IMR-90 (cell line): ENCODE results near the gene EPN2. TPM values are rescaled to one million over a fixed set of nuclear protein-coding genes. Genes with fewer than 3 reads are reported as not detected.

Source experiments
- ATAC-seq: fragments of 200-7000 bp; cut with Tn5 transposase; 2 replicates; pipeline ENCODE4 v1.9.1; 2020; ENCODE audit warnings: low read depth, mild to moderate bottlenecking, moderate library complexity
- BruUV-seq: library from RNA; stranded (reverse); fragments of 400-500 nt; replicated peaks from 2 replicates; lab custom pipeline; 2021; lab: Mats Ljungman, UMichigan
- CTCF ChIA-PET: fragments of 300-600 bp; formaldehyde crosslinking; extraction: SDS; loops from one replicate; lab custom pipeline; 2021; ENCODE audit warnings: antibody characterized with exemption; lab: Yijun Ruan, JAX
- POLR2A ChIA-PET: fragments of 300-600 bp; sonication (Branson Sonifier 250); formaldehyde crosslinking; loops from one replicate; lab custom pipeline; 2022; ENCODE audit warnings: antibody characterized with exemption; ENCODE audit not compliant: unreplicated experiment; lab: Charles Lee
- DNase-seq: peaks from one replicate; pipeline ENCODE4 v3.0.0; 2013
- H2AFZ ChIP-seq: replicated peaks from 2 replicates; pipeline ENCODE3; 2013; ENCODE audit warnings: low read length, mild to moderate bottlenecking; ENCODE audit not compliant: poor library complexity
- H2AK5ac ChIP-seq: 2 replicates; pipeline ENCODE4 v1.6.1; 2013; ENCODE audit warnings: low read depth, low read length, inconsistent platforms
- H2AK9ac ChIP-seq: replicated peaks from 2 replicates; pipeline ENCODE3; 2013; ENCODE audit warnings: mild to moderate bottlenecking, low read depth, low read length, moderate library complexity; ENCODE audit not compliant: poor library complexity
- H2BK120ac ChIP-seq: 2 replicates; pipeline ENCODE4 v1.6.1; 2013; ENCODE audit warnings: low read depth, low read length, inconsistent platforms
- H2BK15ac ChIP-seq: 3 replicates; pipeline ENCODE4 v1.6.1; 2013; ENCODE audit warnings: low read depth, low read length, inconsistent platforms
- H2BK20ac ChIP-seq: 2 replicates; pipeline ENCODE4 v1.6.1; 2013; ENCODE audit warnings: low read depth, mild to moderate bottlenecking, inconsistent platforms, low read length, moderate library complexity
- H2BK5ac ChIP-seq: 2 replicates; pipeline ENCODE4 v1.6.1; 2013; ENCODE audit warnings: mild to moderate bottlenecking, low read depth, low read length, inconsistent platforms; ENCODE audit not compliant: poor library complexity, severe bottlenecking
- H3K14ac ChIP-seq: replicated peaks from 2 replicates; pipeline ENCODE4 v1.6.1; 2013; ENCODE audit warnings: low read depth, low read length, inconsistent platforms
- H3K18ac ChIP-seq: 2 replicates; pipeline ENCODE4 v1.6.1; 2013; ENCODE audit warnings: low read depth, low read length, control low read depth
- H3K23ac ChIP-seq: 2 replicates; pipeline ENCODE4 v1.6.1; 2013; ENCODE audit warnings: low read depth, low read length, inconsistent platforms
- H3K27ac ChIP-seq: 2 replicates; pipeline ENCODE4 v1.5.1; 2013; ENCODE audit warnings: mild to moderate bottlenecking, control low read depth, low read length; ENCODE audit not compliant: insufficient read depth
- H3K27me3 ChIP-seq: 2 replicates; pipeline ENCODE4 v1.6.1; 2013; ENCODE audit warnings: low read length; ENCODE audit not compliant: control insufficient read depth, insufficient read depth
- H3K36me3 ChIP-seq: 2 replicates; pipeline ENCODE4 v1.6.1; 2013; ENCODE audit warnings: low read length, mixed read lengths; ENCODE audit not compliant: control insufficient read depth, insufficient read depth
- H3K4ac ChIP-seq: 2 replicates; pipeline ENCODE4 v1.6.1; 2013; ENCODE audit warnings: low read depth, low read length, inconsistent platforms
- H3K4me1 ChIP-seq: 2 replicates; pipeline ENCODE4 v1.6.1; 2013; ENCODE audit warnings: low read length, mixed read lengths; ENCODE audit not compliant: control insufficient read depth, insufficient read depth
- H3K4me2 ChIP-seq: 2 replicates; pipeline ENCODE4 v1.6.1; 2013; ENCODE audit warnings: low read depth, mild to moderate bottlenecking, control low read depth, low read length, moderate library complexity
- H3K4me3 ChIP-seq: 2 replicates; pipeline ENCODE4 v1.5.1; 2013; ENCODE audit warnings: low read depth, mild to moderate bottlenecking, control low read depth, low read length, moderate library complexity; ENCODE audit not compliant: insufficient read depth
- H3K56ac ChIP-seq: 2 replicates; pipeline ENCODE4 v1.6.1; 2013; ENCODE audit warnings: low read length, inconsistent platforms; ENCODE audit not compliant: insufficient read depth; ENCODE audit errors: extremely low read depth
- H3K79me1 ChIP-seq, 2 experiments: 2 replicates each; pipeline ENCODE4 v1.6.1; 2013; ENCODE audit warnings: low read length in 2 of 2, inconsistent platforms in 1 of 2, low read depth in 1 of 2
- H3K9ac ChIP-seq: 2 replicates; pipeline ENCODE4 v1.6.1; 2013; ENCODE audit warnings: low read depth, low read length, control low read depth
- H3K9me1 ChIP-seq: 2 replicates; pipeline ENCODE4 v1.6.1; 2013; ENCODE audit warnings: low read length, inconsistent platforms; ENCODE audit not compliant: insufficient read depth
- H3K9me3 ChIP-seq: 2 replicates; pipeline ENCODE4 v1.6.1; 2013; ENCODE audit warnings: low read length; ENCODE audit not compliant: control insufficient read depth, insufficient read depth
- H4K20me1 ChIP-seq: 2 replicates; pipeline ENCODE4 v1.6.1; 2013; ENCODE audit warnings: low read length, inconsistent platforms; ENCODE audit not compliant: insufficient read depth
- H4K5ac ChIP-seq: 2 replicates; pipeline ENCODE4 v1.6.1; 2013; ENCODE audit warnings: mild to moderate bottlenecking, low read depth, low read length, control low read depth
- H4K8ac ChIP-seq, 2 experiments: 2 replicates each; pipeline ENCODE4 v1.6.1; 2013; ENCODE audit warnings: low read depth in 2 of 2, low read length in 2 of 2, control low read depth in 1 of 2, inconsistent platforms in 1 of 2
- H4K91ac ChIP-seq: 2 replicates; pipeline ENCODE4 v1.6.1; 2013; ENCODE audit warnings: low read depth, low read length, inconsistent platforms; ENCODE audit not compliant: insufficient read depth
- BHLHE40 ChIP-seq: fragments of 150-350 bp; IDR thresholded peaks from 2 replicates; pipeline ENCODE4 v1.6.1; 2016; ENCODE audit warnings: mild to moderate bottlenecking, low read depth, low read length
- CEBPB ChIP-seq: IDR thresholded peaks from 2 replicates; pipeline ENCODE4 v1.6.1; 2012; ENCODE audit warnings: low read depth, low read length, improper control_type of control experiment
- CHD1 ChIP-seq: IDR thresholded peaks from 2 replicates; pipeline ENCODE4 v1.6.1; 2012; ENCODE audit warnings: low read depth, low read length, improper control_type of control experiment
- CTCF ChIP-seq: conservative IDR thresholded peaks from 2 replicates; pipeline ENCODE4 v1.5.1; 2012; ENCODE audit warnings: mild to moderate bottlenecking, low read depth, low read length, improper control_type of control experiment
- ELK1 ChIP-seq: fragments of 150-350 bp; IDR thresholded peaks from 2 replicates; pipeline ENCODE4 v1.6.1; 2016; ENCODE audit warnings: low read depth, mild to moderate bottlenecking, low read length, moderate library complexity, borderline replicate concordance
- FOS ChIP-seq: fragments of 150-350 bp; IDR thresholded peaks from 2 replicates; pipeline ENCODE4 v1.6.1; 2016; ENCODE audit warnings: low read depth, low read length
- MAFK ChIP-seq: IDR thresholded peaks from 2 replicates; pipeline ENCODE4 v1.6.1; 2012; ENCODE audit warnings: low read depth, low read length, improper control_type of control experiment
- MAZ ChIP-seq: IDR thresholded peaks from 2 replicates; pipeline ENCODE4 v1.6.1; 2012; ENCODE audit warnings: low read depth, mild to moderate bottlenecking, low read length, improper control_type of control experiment, moderate library complexity, borderline replicate concordance
- MXI1 ChIP-seq: IDR thresholded peaks from 2 replicates; pipeline ENCODE4 v1.6.1; 2012; ENCODE audit warnings: low read depth, mild to moderate bottlenecking, low read length, moderate library complexity, borderline replicate concordance
- NFE2L2 ChIP-seq: fragments of 150-350 bp; IDR thresholded peaks from 2 replicates; pipeline ENCODE4 v1.6.1; 2016; ENCODE audit warnings: low read depth, mild to moderate bottlenecking, low read length
- POLR2A ChIP-seq: IDR thresholded peaks from 2 replicates; pipeline ENCODE4 v1.6.1; 2012; ENCODE audit warnings: mild to moderate bottlenecking, low read depth, low read length
- RAD21 ChIP-seq: IDR thresholded peaks from 2 replicates; pipeline ENCODE4 v1.6.1; 2012; ENCODE audit warnings: low read length, improper control_type of control experiment
- RCOR1 ChIP-seq: IDR thresholded peaks from 2 replicates; pipeline ENCODE4 v1.6.1; 2012; ENCODE audit warnings: mild to moderate bottlenecking, low read length, improper control_type of control experiment; ENCODE audit not compliant: insufficient replicate concordance
- RFX5 ChIP-seq: IDR thresholded peaks from 2 replicates; pipeline ENCODE4 v1.8.0; 2012; ENCODE audit warnings: low read depth, mild to moderate bottlenecking, low read length, moderate library complexity
- SMC3 ChIP-seq: fragments of 150-350 bp; IDR thresholded peaks from 2 replicates; pipeline ENCODE4 v1.6.1; 2016; ENCODE audit warnings: low read depth, mild to moderate bottlenecking, antibody characterized with exemption, low read length, moderate library complexity
- USF2 ChIP-seq: fragments of 150-350 bp; IDR thresholded peaks from 2 replicates; pipeline ENCODE4 v1.6.1; 2017; ENCODE audit warnings: mild to moderate bottlenecking, antibody characterized with exemption, low read length, low read depth
- WGBS, 2 experiments: methylation state at CpG; one replicate each; pipeline versions ENCODE4 v1.1.5 to v1.1.7; 2013; ENCODE audit warnings: missing lambda C conversion rate in 2 of 2; ENCODE audit not compliant: insufficient read length in 1 of 2; ENCODE audit errors: extremely low coverage in 2 of 2; 5-methylcytosine and 5-hydroxymethylcytosine counted together
- dilution Hi-C: fragments of 300-500 bp; cut with HindIII; formaldehyde crosslinking; loops from one replicate; pipeline ENCODE4 v1.14.3; 2018; ENCODE audit warnings: low sequenced_read_pairs; ENCODE audit not compliant: unreplicated experiment
- in situ Hi-C: fragments of 300-500 bp; cut with MboI; formaldehyde crosslinking; loops from 3 replicates; pipeline ENCODE4 v1.14.3; 2019; ENCODE audit warnings: low sequenced_read_pairs, inconsistent platforms, mixed read lengths
- intact Hi-C: fragments of 100-400 bp; cut with micrococcal nuclease; formaldehyde crosslinking; loops from 2 replicates; pipeline ENCODE4 v1.10.0; 2022
- polyA plus RNA-seq, 3 experiments: library from polyadenylated mRNA; depleted of rRNA; stranded (reverse); fragments of >200 nt; gene quantifications; 2 replicates each; pipeline ENCODE4 v1.2.3, GENCODE V29; 2012; ENCODE audit warnings: low replicate concordance in 1 of 3
- total RNA-seq: library from RNA; depleted of rRNA; stranded (reverse); fragments of >200 nt; gene quantifications from 2 replicates; pipeline ENCODE4 v1.2.3, GENCODE V29; 2012

Gene EPN2
- total and polyA plus RNA-seq, 2 of the 4 experiments (the other 2 are of a cell fraction), result 14.9 to 25.3 TPM

GRCh38 chr17:19242926-19243325, 5.8 kb downstream of the EPN2 start:
- intact Hi-C loops (no loop called here), in situ Hi-C loops (no loop called here), dilution Hi-C loops (no loop called here)
- Histone ChIP-seq H3K23ac (peak overlapping the region; percentile 7; the same call in 1 of the 2 replicates), H4K91ac (no peak overlapping the region), H3K4me2 (no peak overlapping the region), H3K9me1 (peaks cover 29% of the 10 kb centered on the region), H3K79me1 (peaks cover 29 to 90% of the 10 kb centered on the region in 2 experiments), H3K36me3 (peaks cover 3% of the 10 kb centered on the region), H2AK5ac (no peak overlapping the region), H3K56ac (no peak overlapping the region), H3K27ac (no peak overlapping the region), H3K18ac (no peak overlapping the region), H3K9ac (no peak overlapping the region), H3K27me3 (no peaks in the 10 kb centered on the region), H2BK120ac (no peak overlapping the region), H4K5ac (no peak overlapping the region), H2AFZ (no peak overlapping the region), H2BK15ac (no peak overlapping the region), H3K9me3 (no peaks in the 10 kb centered on the region), H4K8ac (no peak overlapping the region), H3K4me1 (peaks cover 2% of the 10 kb centered on the region; the same call in 1 of the 2 replicates), H4K20me1 (peaks cover 67% of the 10 kb centered on the region), H2AK9ac (no peak overlapping the region), H3K14ac (no peak overlapping the region), H2BK20ac (no peak overlapping the region), H3K4ac (no peak overlapping the region), H3K4me3 (no peak overlapping the region), H2BK5ac (no peak overlapping the region)
- POLR2A ChIA-PET, result no interaction called here
- CTCF ChIA-PET, result no interaction called here
- no peak for ATAC-seq
- no peak for TF ChIP-seq FOS
- no peak for TF ChIP-seq ELK1
- no peak for TF ChIP-seq USF2
- no peak for TF ChIP-seq RFX5
- TF ChIP-seq CEBPB, result no peak
- TF ChIP-seq CTCF, result no peak
- no peak for TF ChIP-seq MXI1
- no peak for TF ChIP-seq POLR2A
- TF ChIP-seq CHD1, result no peak
- TF ChIP-seq SMC3, result no peak
- TF ChIP-seq MAZ, result no peak
- no peak for TF ChIP-seq RCOR1
- TF ChIP-seq RAD21, result no peak
- TF ChIP-seq MAFK, result no peak
- TF ChIP-seq BHLHE40, result no peak
- no peak for TF ChIP-seq NFE2L2
- DNase-seq, result no peak
- no CpG with 5 or more reads among the region's 7 CpGs for WGBS, 2 experiments
- no TSS peak for BruUV-seq
